Natural killer cell (primary cell): Measurements from ENCODE around the gene NEDD9. TPM values are rescaled to one million over a fixed set of nuclear protein-coding genes. Genes with fewer than 3 reads are reported as not detected.

Experiments
- ATAC-seq, 3 donors: fragments of 150-1000 bp in 2 of 3; fragments of 200-7000 bp in 1 of 3; cut with Tn5 transposase; 1 replicate in 1 of 3; 2 replicates in 2 of 3; pipeline ENCODE4 v1.10.0; 2021; ENCODE audit warnings: mild to moderate bottlenecking in 2 of 3, moderate library complexity in 2 of 3
- DNase-seq, 2 donors: peaks; one replicate each; pipeline versions ENCODE4 v3.0.0 to v3.0.0-alpha.2; 2013 to 2021; ENCODE audit warnings: mixed read lengths in 1 of 2
- H3K27ac ChIP-seq: one replicate; pipeline ENCODE4 v1.5.1; 2013; ENCODE audit warnings: mild to moderate bottlenecking, low read length
- H3K27me3 ChIP-seq: one replicate; pipeline ENCODE4 v1.6.1; 2013; ENCODE audit warnings: low read length; ENCODE audit not compliant: control insufficient read depth, insufficient read depth
- H3K36me3 ChIP-seq: one replicate; pipeline ENCODE4 v1.6.1; 2013; ENCODE audit warnings: low read length; ENCODE audit not compliant: control insufficient read depth, insufficient read depth
- H3K4me1 ChIP-seq: one replicate; pipeline ENCODE4 v1.6.1; 2013; ENCODE audit warnings: low read length; ENCODE audit not compliant: control insufficient read depth, insufficient read depth
- H3K4me3 ChIP-seq: one replicate; pipeline ENCODE4 v1.5.1; 2013; ENCODE audit warnings: low read length
- H3K9me3 ChIP-seq: one replicate; pipeline ENCODE4 v1.6.1; 2013; ENCODE audit warnings: low read length; ENCODE audit not compliant: control insufficient read depth, insufficient read depth
- H3K27ac Mint-ChIP-seq, 2 donors: one replicate each; pipeline ENCODE4 v1.8.0; 2022; ENCODE audit warnings: mild to moderate bottlenecking in 2 of 2, mixed read lengths in 2 of 2, moderate library complexity in 1 of 2
- H3K27me3 Mint-ChIP-seq, 2 donors: one replicate each; pipeline ENCODE4 v1.8.0; 2022; ENCODE audit warnings: low read depth in 2 of 2, mixed read lengths in 2 of 2
- H3K36me3 Mint-ChIP-seq: one replicate; pipeline ENCODE4 v1.8.0; 2022; ENCODE audit warnings: mixed read lengths
- H3K4me1 Mint-ChIP-seq, 2 donors: one replicate each; pipeline ENCODE4 v1.8.0; 2022; ENCODE audit warnings: mixed read lengths in 2 of 2
- H3K4me3 Mint-ChIP-seq: one replicate; pipeline ENCODE4 v1.8.0; 2022; ENCODE audit warnings: mild to moderate bottlenecking, moderate library complexity, mixed read lengths
- H3K9me3 Mint-ChIP-seq, 2 donors: one replicate each; pipeline ENCODE4 v1.8.0; 2022; ENCODE audit warnings: mixed read lengths in 2 of 2
- WGBS: methylation state at CpG from one replicate; pipeline ENCODE4 v1.1.7; 2013; ENCODE audit warnings: missing lambda C conversion rate; ENCODE audit not compliant: insufficient coverage; 5-methylcytosine and 5-hydroxymethylcytosine counted together
- intact Hi-C: fragments of 100-400 bp; cut with micrococcal nuclease; formaldehyde crosslinking; loops from one replicate; pipeline ENCODE4 v1.14.2; 2022
- total RNA-seq, 4 donors: library from RNA; stranded (reverse); fragments of 120-200 nt in 1 of 4; gene quantifications; one replicate each; pipeline versions ENCODE4 v1.2.3 to v1.2.4, GENCODE V29; 2013 to 2022
- TF ChIP-seq, protein P1 (sequence below): fragments of 200-600 bp; IDR thresholded peaks from one replicate; pipeline ENCODE4 v1.8.0; 2022; ENCODE audit warnings: antibody characterized with exemption

NEDD9 gene
- total RNA-seq, 3 donors from 2014 or later (not counting 1 experiment from before 2014, with no cell fraction given): 106 to 110 (median 107) TPM

DNA sequence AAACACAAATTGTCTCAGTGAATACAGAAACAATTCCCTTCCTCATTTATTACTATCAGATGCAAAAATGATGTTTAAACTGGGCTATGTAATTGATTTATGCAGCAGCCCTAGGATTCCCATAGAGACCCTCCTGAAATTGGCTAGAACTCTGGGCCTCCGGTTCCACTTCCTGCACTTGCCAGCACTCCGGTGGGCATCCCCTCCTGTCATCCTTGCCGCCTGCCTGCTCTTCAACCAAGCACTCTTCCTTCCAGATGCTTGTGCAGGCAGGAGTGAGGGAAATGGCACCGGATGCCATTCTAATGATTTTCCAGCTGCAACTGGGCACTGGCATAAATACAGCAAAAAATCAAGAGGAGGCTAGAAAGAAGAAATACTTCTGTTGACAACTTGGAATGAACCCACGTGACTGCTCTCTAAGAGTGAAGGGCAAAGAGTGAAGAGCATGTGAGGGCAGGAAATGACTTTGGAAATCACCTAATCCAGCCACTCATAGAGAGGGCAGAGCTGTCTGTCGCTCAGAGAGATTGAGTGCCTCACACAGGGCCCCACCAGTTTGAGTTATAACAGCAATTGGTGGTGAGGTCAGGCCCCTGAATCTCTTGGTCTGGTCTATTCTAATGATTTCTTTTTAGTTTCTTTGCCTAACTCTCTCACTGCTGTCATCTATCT, 3.7 kb upstream of the NEDD9 start:
- intact Hi-C loops: loop anchor here (10.0 kb wide), 1 partner anchor 541 kb away; the partner anchor contains the start of genes C6orf52 and PAK1IP1
- 41% methylated on average over 6 of the region's 6 CpGs for WGBS
- DNase-seq (peak in 1 of 2 donors; percentile 84), ATAC-seq (peak; percentile 21 to 54 (median 51))
- Histone ChIP-seq H3K27me3 (no peaks in the 10 kb centered on the region), H3K4me3 (no peak overlapping the region), H3K9me3 (no peaks in the 10 kb centered on the region), H3K4me1 (peaks cover 31% of the 10 kb centered on the region), H3K36me3 (no peaks in the 10 kb centered on the region), H3K27ac (peak overlapping the region; percentile 36)
- peaks cover 58% of the 10 kb centered on the region in 2 donors for H3K4me1 Mint-ChIP-seq
- H3K4me3 Mint-ChIP-seq: no peak overlapping the region
- no peaks in the 10 kb centered on the region for H3K9me3 Mint-ChIP-seq
- H3K27ac Mint-ChIP-seq: peak overlapping the region; percentile 75 to 86
- no peaks in the 10 kb centered on the region for H3K27me3 Mint-ChIP-seq
- no peaks in the 10 kb centered on the region for H3K36me3 Mint-ChIP-seq
- TF ChIP-seq, protein P1, sequence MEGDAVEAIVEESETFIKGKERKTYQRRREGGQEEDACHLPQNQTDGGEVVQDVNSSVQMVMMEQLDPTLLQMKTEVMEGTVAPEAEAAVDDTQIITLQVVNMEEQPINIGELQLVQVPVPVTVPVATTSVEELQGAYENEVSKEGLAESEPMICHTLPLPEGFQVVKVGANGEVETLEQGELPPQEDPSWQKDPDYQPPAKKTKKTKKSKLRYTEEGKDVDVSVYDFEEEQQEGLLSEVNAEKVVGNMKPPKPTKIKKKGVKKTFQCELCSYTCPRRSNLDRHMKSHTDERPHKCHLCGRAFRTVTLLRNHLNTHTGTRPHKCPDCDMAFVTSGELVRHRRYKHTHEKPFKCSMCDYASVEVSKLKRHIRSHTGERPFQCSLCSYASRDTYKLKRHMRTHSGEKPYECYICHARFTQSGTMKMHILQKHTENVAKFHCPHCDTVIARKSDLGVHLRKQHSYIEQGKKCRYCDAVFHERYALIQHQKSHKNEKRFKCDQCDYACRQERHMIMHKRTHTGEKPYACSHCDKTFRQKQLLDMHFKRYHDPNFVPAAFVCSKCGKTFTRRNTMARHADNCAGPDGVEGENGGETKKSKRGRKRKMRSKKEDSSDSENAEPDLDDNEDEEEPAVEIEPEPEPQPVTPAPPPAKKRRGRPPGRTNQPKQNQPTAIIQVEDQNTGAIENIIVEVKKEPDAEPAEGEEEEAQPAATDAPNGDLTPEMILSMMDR: no peak

DNA sequence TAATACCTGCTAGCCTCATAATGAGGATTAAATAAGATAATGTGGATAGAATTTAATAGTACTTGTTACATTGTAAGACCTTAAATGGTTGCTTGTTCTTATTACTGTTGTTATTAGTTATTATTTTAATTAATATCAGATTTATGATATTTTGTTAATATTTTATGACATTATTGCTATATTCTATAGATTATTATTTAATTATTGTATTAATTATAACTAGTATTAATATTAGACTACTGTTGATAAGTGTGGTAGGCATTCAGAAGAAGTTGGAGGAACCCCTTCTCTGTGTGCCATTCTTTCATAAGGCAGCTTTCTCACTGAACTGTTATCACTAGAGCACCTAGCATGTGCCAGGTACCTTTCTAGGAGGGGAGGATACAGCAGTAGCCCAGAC, 2.6 kb upstream of the NEDD9 start:
- DNase-seq (no peak), ATAC-seq (no peak)
- Histone ChIP-seq H3K27ac (no peak overlapping the region), H3K4me1 (peaks cover 33% of the 10 kb centered on the region), H3K36me3 (no peaks in the 10 kb centered on the region), H3K4me3 (no peak overlapping the region), H3K27me3 (no peaks in the 10 kb centered on the region), H3K9me3 (no peaks in the 10 kb centered on the region)
- Mint-ChIP-seq H3K4me3 (no peak overlapping the region), H3K4me1 (peaks cover 58 to 69% of the 10 kb centered on the region in 2 donors), H3K9me3 (no peaks in the 10 kb centered on the region), H3K27ac (peak overlapping the region; percentile 96 to 98), H3K36me3 (no peaks in the 10 kb centered on the region), H3K27me3 (no peaks in the 10 kb centered on the region)
- TF ChIP-seq, protein P1: no peak
- intact Hi-C loops: loop anchor here (10.0 kb wide), 1 partner anchor 540 kb away; the partner anchor contains the start of genes C6orf52 and PAK1IP1

DNA sequence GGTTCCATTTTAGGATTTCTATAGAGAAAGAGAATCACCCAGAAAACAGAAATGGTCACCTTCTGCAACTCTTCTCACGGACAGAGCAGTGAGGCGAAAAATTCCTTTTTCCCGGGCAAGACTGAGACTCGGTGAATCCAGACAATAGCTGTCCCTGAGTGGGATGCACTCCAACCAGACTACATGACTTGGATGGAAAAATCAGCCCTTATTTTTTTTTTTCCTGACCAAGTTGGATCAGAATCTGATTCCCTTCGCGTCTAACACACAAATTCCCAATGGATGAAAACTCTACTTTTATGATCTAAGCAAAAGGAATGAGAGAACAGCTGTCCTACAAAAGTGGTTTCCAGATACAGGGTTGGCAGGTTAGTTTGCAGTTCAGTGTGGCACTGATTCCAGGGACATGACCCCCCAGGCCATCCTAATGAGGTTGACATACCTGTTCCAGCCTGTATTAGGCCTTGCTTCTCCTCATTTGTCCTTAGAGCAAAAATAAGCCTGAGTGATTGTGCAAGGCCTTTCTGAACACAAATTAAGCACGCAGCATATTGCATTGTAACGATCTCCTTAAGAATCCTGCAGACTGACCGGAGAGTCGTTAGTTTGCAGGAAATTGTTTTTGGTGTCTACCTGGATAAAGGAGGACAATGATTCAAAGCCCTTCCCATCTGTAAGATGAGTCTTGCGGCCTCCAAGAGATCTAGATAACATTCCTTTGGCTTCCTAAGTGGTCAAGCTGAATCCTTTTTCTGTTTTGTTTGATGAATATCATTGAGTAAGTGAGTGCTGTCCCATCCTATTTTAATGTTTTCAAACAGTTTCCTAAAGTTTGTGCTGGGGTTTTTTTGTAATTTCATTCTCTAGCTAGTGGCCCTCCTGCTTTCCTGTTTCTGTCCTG, 1.5 kb upstream of the NEDD9 start:
- Histone ChIP-seq H3K27ac (peak overlapping the region; percentile 95), H3K27me3 (no peaks in the 10 kb centered on the region), H3K4me3 (no peak overlapping the region), H3K36me3 (no peaks in the 10 kb centered on the region), H3K4me1 (peaks cover 40% of the 10 kb centered on the region), H3K9me3 (no peaks in the 10 kb centered on the region)
- H3K27me3 Mint-ChIP-seq: no peaks in the 10 kb centered on the region
- WGBS: 94% methylated on average over 11 of the region's 11 CpGs
- H3K4me3 Mint-ChIP-seq: peak overlapping the region; percentile 94
- peak overlapping the region; percentile 96 to 98 for H3K27ac Mint-ChIP-seq
- no peaks in the 10 kb centered on the region for H3K9me3 Mint-ChIP-seq
- no peak for DNase-seq
- TF ChIP-seq, protein P1: no peak
- no peaks in the 10 kb centered on the region for H3K36me3 Mint-ChIP-seq
- peaks cover 68 to 79% of the 10 kb centered on the region in 2 donors for H3K4me1 Mint-ChIP-seq
- ATAC-seq: no peak
- intact Hi-C loops: loop anchor here (2.0 to 10.0 kb wide), 4 partner anchors 61 to 539 kb away; partner anchors contain the start of genes C6orf52, PAK1IP1 and SMIM13
